Fibroblast of lung (primary cell): ENCODE results near the gene VWA8. TPM values are rescaled to one million over a fixed set of nuclear protein-coding genes. Genes with fewer than 3 reads are reported as not detected.
A peak's percentile ranks its signal among the peaks of the same experiment; 100 is the strongest.

Experiments used
- DNase-seq, 2 donors: peaks; one replicate each; pipeline versions ENCODE4 v3.0.0 to v3.0.0-alpha.2; 2010; ENCODE audit warnings: low read depth in 2 of 2
- H2AFZ ChIP-seq: 2 replicates; pipeline ENCODE4 v1.5.1; 2012; ENCODE audit warnings: low read length, control low read depth, inconsistent platforms
- H3K27ac ChIP-seq: 2 replicates; pipeline ENCODE4 v1.5.1; 2011; ENCODE audit warnings: low read length, control low read depth; ENCODE audit not compliant: insufficient read depth
- H3K27me3 ChIP-seq: 2 replicates; pipeline ENCODE4 v1.5.1; 2011; ENCODE audit warnings: mild to moderate bottlenecking, low read length; ENCODE audit not compliant: control insufficient read depth, insufficient read depth
- H3K36me3 ChIP-seq: 2 replicates; pipeline ENCODE4 v1.5.1; 2011; ENCODE audit warnings: low read length; ENCODE audit not compliant: control insufficient read depth, insufficient read depth
- H3K4me1 ChIP-seq: 2 replicates; pipeline ENCODE4 v1.5.1; 2011; ENCODE audit warnings: low read length; ENCODE audit not compliant: control insufficient read depth, insufficient read depth; ENCODE audit errors: extremely low read depth
- H3K4me2 ChIP-seq: 2 replicates; pipeline ENCODE4 v1.5.1; 2011; ENCODE audit warnings: low read length, control low read depth; ENCODE audit not compliant: insufficient read depth; ENCODE audit errors: extremely low read depth
- H3K4me3 ChIP-seq, 4 experiments: fragments of 200-600 bp in 1 of 4; sonication (generic) in 1 of 4; replicated peaks in 1 of 4; 2 replicates each; pipeline ENCODE4 v1.5.1; 2011 to 2016; ENCODE audit warnings: low read length in 4 of 4, low read depth in 3 of 4, mild to moderate bottlenecking in 3 of 4, control low read depth in 2 of 4, inconsistent platforms in 1 of 4, mixed read lengths in 1 of 4; ENCODE audit not compliant: insufficient read depth in 1 of 4; ENCODE audit errors: control extremely low read depth in 1 of 4
- H3K79me2 ChIP-seq: 2 replicates; pipeline ENCODE4 v1.5.1; 2012; ENCODE audit warnings: mild to moderate bottlenecking, low read length, inconsistent platforms; ENCODE audit not compliant: control insufficient read depth, insufficient read depth
- H3K9ac ChIP-seq: 2 replicates; pipeline ENCODE4 v1.5.1; 2011; ENCODE audit warnings: mild to moderate bottlenecking, low read length, control low read depth; ENCODE audit not compliant: insufficient read depth
- H3K9me3 ChIP-seq: 2 replicates; pipeline ENCODE4 v1.5.1; 2012; ENCODE audit warnings: low read depth, low read length; ENCODE audit not compliant: control insufficient read depth, insufficient read depth
- H4K20me1 ChIP-seq: 2 replicates; pipeline ENCODE4 v1.5.1; 2011; ENCODE audit warnings: low read length; ENCODE audit not compliant: control insufficient read depth, insufficient read depth; ENCODE audit errors: extremely low read depth
- CTCF ChIP-seq, 2 donors: IDR thresholded peaks in 1 of 2; conservative IDR thresholded peaks in 1 of 2; 1 replicate in 1 of 2; 2 replicates in 1 of 2; pipeline ENCODE4 v1.5.1; 2011 to 2012; ENCODE audit warnings: low read length in 2 of 2, control low read depth in 1 of 2, inconsistent platforms in 1 of 2, low read depth in 1 of 2, mild to moderate bottlenecking in 1 of 2
- EZH2 ChIP-seq: IDR thresholded peaks from 2 replicates; pipeline ENCODE4 v1.5.1; 2012; ENCODE audit warnings: low read length, control low read depth, mild to moderate bottlenecking; ENCODE audit errors: missing control alignments
- polyA plus RNA-seq, 2 donors: library from polyadenylated mRNA; depleted of rRNA in 1 of 2; stranded (reverse) in 1 of 2; unstranded in 1 of 2; fragments of >200 nt; gene quantifications; 2 replicates each; pipeline ENCODE4 v1.2.1, GENCODE V29; 2011 to 2012; ENCODE audit warnings: missing spikeins in 1 of 2
- total RNA-seq: library from RNA; depleted of rRNA; stranded (reverse); fragments of >200 nt; gene quantifications from 2 replicates; pipeline ENCODE4 v1.2.1, GENCODE V29; 2014

Gene VWA8
- total and polyA plus RNA-seq, 2 donors (not counting 1 experiment from before 2014, with no cell fraction given): 12.6 to 29.9 TPM

- Histone ChIP-seq H3K9me3 (no peaks in the 10 kb centered on the region), H3K4me1 (no peaks in the 10 kb centered on the region), H4K20me1 (no peaks in the 10 kb centered on the region), H3K79me2 (no peaks in the 10 kb centered on the region), H3K36me3 (no peaks in the 10 kb centered on the region), H3K9ac (no peak overlapping the region), H3K4me2 (no peak overlapping the region), H2AFZ (no peak overlapping the region), H3K27me3 (no peaks in the 10 kb centered on the region), H3K27ac (no peak overlapping the region), H3K4me3 (no peak overlapping the region)
- TF ChIP-seq CTCF (conservative IDR thresholded peaks at IDR 0.05 in 1 of 2, IDR thresholded peaks at IDR 0.05 in 1 of 2; ENCODE audit: low read depth in 1 of 2, low read length in 2 of 2): no peak
- TF ChIP-seq EZH2: no peak
- no peak for DNase-seq
These were observed 16.1 kb downstream of the VWA8 start for GRCh38 chr13:41944635-41945397.

GRCh38 chr13:41944229-41944628 is 16.7 kb downstream of the VWA8 start:
- Histone ChIP-seq H3K4me1 (no peaks in the 10 kb centered on the region), H3K4me2 (no peak overlapping the region), H3K36me3 (no peaks in the 10 kb centered on the region), H3K79me2 (no peaks in the 10 kb centered on the region), H3K27me3 (no peaks in the 10 kb centered on the region), H3K9ac (no peak overlapping the region), H3K4me3 (no peak overlapping the region), H4K20me1 (no peaks in the 10 kb centered on the region), H3K9me3 (no peaks in the 10 kb centered on the region), H3K27ac (no peak overlapping the region), H2AFZ (no peak overlapping the region)
- DNase-seq: no peak
- TF ChIP-seq EZH2 (no peak), CTCF (conservative IDR thresholded peaks at IDR 0.05 in 1 of 2, IDR thresholded peaks at IDR 0.05 in 1 of 2; ENCODE audit: low read depth in 1 of 2, low read length in 2 of 2) (no peak)

- DNase-seq: peak; percentile 50 to 68
- Histone ChIP-seq H3K27ac (no peak overlapping the region), H3K4me1 (no peaks in the 10 kb centered on the region), H3K4me2 (no peak overlapping the region), H3K27me3 (no peaks in the 10 kb centered on the region), H3K9me3 (no peaks in the 10 kb centered on the region), H3K9ac (no peak overlapping the region), H3K36me3 (no peaks in the 10 kb centered on the region), H2AFZ (no peak overlapping the region), H4K20me1 (no peaks in the 10 kb centered on the region), H3K79me2 (no peaks in the 10 kb centered on the region), H3K4me3 (no peak overlapping the region)
- TF ChIP-seq CTCF (conservative IDR thresholded peaks at IDR 0.05 in 1 of 2, IDR thresholded peaks at IDR 0.05 in 1 of 2; ENCODE audit: low read depth in 1 of 2, low read length in 2 of 2): peak; percentile 37 to 63
- TF ChIP-seq EZH2: no peak
These were observed 18.3 kb downstream of the VWA8 start for GRCh38 chr13:41942462-41943094.
